ENCODE results near the gene PLBD1.

Gene PLBD1

GRCh38 chr12:14554281-14555007 is 13.2 kb downstream of the PLBD1 start:
- no peak overlapping the region for H3K4me3 Mint-ChIP-seq
- H3K27me3 Mint-ChIP-seq: no peaks in the 10 kb centered on the region
- no peak overlapping the region for H3K27ac Mint-ChIP-seq
- H3K9me3 Mint-ChIP-seq: peaks cover 7% of the 10 kb centered on the region
- H3K4me1 Mint-ChIP-seq: peaks cover 13% of the 10 kb centered on the region
- ATAC-seq: no peak
- H3K36me3 Mint-ChIP-seq: no peaks in the 10 kb centered on the region

- Mint-ChIP-seq H3K4me3 (no peak overlapping the region), H3K36me3 (no peaks in the 10 kb centered on the region), H3K9me3 (peaks cover 3% of the 10 kb centered on the region), H3K4me1 (no peaks in the 10 kb centered on the region), H3K27me3 (no peaks in the 10 kb centered on the region), H3K27ac (no peak overlapping the region)
- no peak for ATAC-seq
These were observed 19.1 kb downstream of the PLBD1 start for GRCh38 chr12:14548609-14549008.

- Mint-ChIP-seq H3K27ac (no peak overlapping the region), H3K4me1 (no peaks in the 10 kb centered on the region), H3K27me3 (no peaks in the 10 kb centered on the region), H3K4me3 (no peak overlapping the region), H3K9me3 (peaks cover 3% of the 10 kb centered on the region), H3K36me3 (no peaks in the 10 kb centered on the region)
- no peak for ATAC-seq
These were observed 20.1 kb downstream of the PLBD1 start for GRCh38 chr12:14547571-14547970.

- peaks cover 10% of the 10 kb centered on the region for H3K4me1 Mint-ChIP-seq
- H3K27me3 Mint-ChIP-seq: no peaks in the 10 kb centered on the region
- peaks cover 3% of the 10 kb centered on the region for H3K9me3 Mint-ChIP-seq
- ATAC-seq: no peak
- no peak overlapping the region for H3K4me3 Mint-ChIP-seq
- H3K27ac Mint-ChIP-seq: no peak overlapping the region
- no peaks in the 10 kb centered on the region for H3K36me3 Mint-ChIP-seq
These were observed 22.2 kb downstream of the PLBD1 start for GRCh38 chr12:14545144-14546124.

GRCh38 chr12:14540801-14541462 is 26.8 kb downstream of the PLBD1 start:
- H3K9me3 Mint-ChIP-seq: no peaks in the 10 kb centered on the region
- H3K4me1 Mint-ChIP-seq: peaks cover 10% of the 10 kb centered on the region
- no peak overlapping the region for H3K27ac Mint-ChIP-seq
- H3K36me3 Mint-ChIP-seq: no peaks in the 10 kb centered on the region
- no peaks in the 10 kb centered on the region for H3K27me3 Mint-ChIP-seq
- no peak overlapping the region for H3K4me3 Mint-ChIP-seq
- ATAC-seq: no peak

- Mint-ChIP-seq H3K9me3 (peaks cover 3% of the 10 kb centered on the region), H3K4me1 (peaks cover 10% of the 10 kb centered on the region), H3K27me3 (no peaks in the 10 kb centered on the region), H3K36me3 (peaks cover 6% of the 10 kb centered on the region), H3K27ac (no peak overlapping the region), H3K4me3 (no peak overlapping the region)
- ATAC-seq: no peak
These were observed 30.6 kb downstream of the PLBD1 start for GRCh38 chr12:14537088-14537487.

- H3K27me3 Mint-ChIP-seq: no peaks in the 10 kb centered on the region
- H3K4me1 Mint-ChIP-seq: no peaks in the 10 kb centered on the region
- H3K4me3 Mint-ChIP-seq: no peak overlapping the region
- H3K27ac Mint-ChIP-seq: no peak overlapping the region
- H3K9me3 Mint-ChIP-seq: peaks cover 3% of the 10 kb centered on the region
- peaks cover 6% of the 10 kb centered on the region for H3K36me3 Mint-ChIP-seq
- peak; percentile 31 for ATAC-seq
These were observed 35.5 kb downstream of the PLBD1 start for GRCh38 chr12:14532152-14532551.

- Mint-ChIP-seq H3K4me1 (no peaks in the 10 kb centered on the region), H3K27me3 (no peaks in the 10 kb centered on the region), H3K36me3 (peaks cover 34% of the 10 kb centered on the region), H3K4me3 (no peak overlapping the region), H3K9me3 (peaks cover 20% of the 10 kb centered on the region), H3K27ac (no peak overlapping the region)
- no peak for ATAC-seq
These were observed 41.7 kb downstream of the PLBD1 start for GRCh38 chr12:14525964-14526363.

GRCh38 chr12:14521822-14522221 is 45.9 kb downstream of the PLBD1 start:
- Mint-ChIP-seq H3K27ac (no peak overlapping the region), H3K4me3 (no peak overlapping the region), H3K4me1 (no peaks in the 10 kb centered on the region), H3K27me3 (no peaks in the 10 kb centered on the region), H3K9me3 (peaks cover 25% of the 10 kb centered on the region), H3K36me3 (peaks cover 46% of the 10 kb centered on the region)
- ATAC-seq: no peak

- peaks cover 3% of the 10 kb centered on the region for H3K9me3 Mint-ChIP-seq
- peaks cover 11% of the 10 kb centered on the region for H3K36me3 Mint-ChIP-seq
- no peak overlapping the region for H3K27ac Mint-ChIP-seq
- no peaks in the 10 kb centered on the region for H3K27me3 Mint-ChIP-seq
- no peak overlapping the region for H3K4me3 Mint-ChIP-seq
- ATAC-seq: no peak
- H3K4me1 Mint-ChIP-seq: no peaks in the 10 kb centered on the region
These were observed 52.7 kb downstream of the PLBD1 start for GRCh38 chr12:14514946-14515345.

- H3K4me3 Mint-ChIP-seq: no peak overlapping the region
- no peaks in the 10 kb centered on the region for H3K27me3 Mint-ChIP-seq
- H3K4me1 Mint-ChIP-seq: no peaks in the 10 kb centered on the region
- H3K9me3 Mint-ChIP-seq: peaks cover 3% of the 10 kb centered on the region
- H3K36me3 Mint-ChIP-seq: peaks cover 4% of the 10 kb centered on the region
- H3K27ac Mint-ChIP-seq: no peak overlapping the region
- no peak for ATAC-seq
These were observed 53.4 kb downstream of the PLBD1 start for GRCh38 chr12:14514154-14514842.

- no peak for ATAC-seq
- no peak overlapping the region for H3K4me3 Mint-ChIP-seq
- H3K9me3 Mint-ChIP-seq: no peaks in the 10 kb centered on the region
- H3K27ac Mint-ChIP-seq: no peak overlapping the region
- no peaks in the 10 kb centered on the region for H3K36me3 Mint-ChIP-seq
- no peaks in the 10 kb centered on the region for H3K27me3 Mint-ChIP-seq
- no peaks in the 10 kb centered on the region for H3K4me1 Mint-ChIP-seq
These were observed 57.1 kb downstream of the PLBD1 start for GRCh38 chr12:14510574-14510973.

GRCh38 chr12:14505626-14506596 is 61.8 kb downstream of the PLBD1 start:
- no peak overlapping the region for H3K4me3 Mint-ChIP-seq
- ATAC-seq: no peak
- H3K4me1 Mint-ChIP-seq: no peaks in the 10 kb centered on the region
- H3K27me3 Mint-ChIP-seq: no peaks in the 10 kb centered on the region
- peaks cover 25% of the 10 kb centered on the region for H3K36me3 Mint-ChIP-seq
- no peak overlapping the region for H3K27ac Mint-ChIP-seq
- no peaks in the 10 kb centered on the region for H3K9me3 Mint-ChIP-seq

GRCh38 chr12:14495326-14495725 is 72.4 kb downstream of the PLBD1 start:
- no peaks in the 10 kb centered on the region for H3K4me1 Mint-ChIP-seq
- no peaks in the 10 kb centered on the region for H3K27me3 Mint-ChIP-seq
- H3K36me3 Mint-ChIP-seq: peaks cover 76% of the 10 kb centered on the region
- no peak overlapping the region for H3K27ac Mint-ChIP-seq
- H3K4me3 Mint-ChIP-seq: no peak overlapping the region
- H3K9me3 Mint-ChIP-seq: no peaks in the 10 kb centered on the region
- no peak for ATAC-seq

Data from stimulated activated memory B cell treated with anti-CD40 and anti-IgM and Interleukin-4, amounts not matched to agents 10 μg/mL and 1 μg/mL and 100 μg/mL, for 72 hours (primary cell).